GM19372 (cell line): ENCODE results near the gene HAS3.
"Not testable (repeated sequence)": the region's sequence is repeated elsewhere in the genome, so short reads cannot be mapped to it uniquely, and the experiment has no call there.

Experiments used
- ATAC-seq: cut with Tn5 transposase; IDR thresholded peaks from one replicate; pipeline ENCODE4 v1.9.1; 2021; ENCODE audit warnings: mild to moderate bottlenecking, low read depth, moderate library complexity; ENCODE audit not compliant: unreplicated experiment

Gene HAS3

GRCh38 chr16:69138608-69139007 is 33.2 kb downstream of the HAS3 start:
- ATAC-seq, result no peak

GRCh38 chr16:69139464-69139863 is 34.0 kb downstream of the HAS3 start:
- ATAC-seq, result not testable (repeated sequence)

DNA sequence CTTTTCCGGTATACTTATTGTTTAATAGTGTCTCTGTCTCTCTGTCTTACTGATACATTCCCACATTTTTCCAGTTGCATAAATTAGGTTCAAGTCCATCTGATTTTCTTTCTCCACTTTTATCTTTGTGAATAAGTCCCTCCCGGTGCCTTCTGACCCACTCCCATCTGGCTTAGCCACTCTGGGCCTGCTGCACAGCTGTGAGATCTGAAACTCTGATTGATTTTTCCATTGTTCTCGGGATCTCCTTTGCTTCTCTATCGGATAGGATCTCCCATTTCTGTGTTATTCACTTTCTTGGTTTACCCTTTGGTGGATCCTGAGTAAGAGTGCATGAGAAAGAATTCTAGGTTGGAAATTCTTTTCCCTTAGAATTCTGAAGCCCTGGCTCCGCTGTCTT is 35.6 kb downstream of the HAS3 start:
- no peak for ATAC-seq

DNA sequence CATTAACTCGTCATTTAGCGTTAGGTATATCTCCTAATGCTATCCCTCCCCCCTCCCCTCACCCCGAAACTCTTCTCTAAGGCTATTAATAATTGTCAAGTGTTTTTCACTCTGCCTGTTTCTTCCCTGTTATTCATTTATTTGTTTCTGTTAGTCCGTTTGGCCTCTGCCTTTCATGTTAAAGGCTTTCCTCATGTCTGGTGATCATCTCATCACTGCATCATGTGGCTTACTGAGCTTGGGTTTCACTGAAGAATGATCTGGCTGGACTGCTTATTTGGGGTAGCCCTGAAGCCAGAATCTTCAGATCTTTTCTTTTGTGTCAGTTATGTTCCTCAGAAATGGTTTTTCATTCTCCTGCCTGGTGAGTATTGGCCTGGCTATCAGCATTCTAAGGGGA is 36.5 kb downstream of the HAS3 start:
- no peak for ATAC-seq

- ATAC-seq, result no peak
Measured at GRCh38 chr16:69143116-69143515, 37.7 kb downstream of the HAS3 start.

- ATAC-seq, result no peak
Measured at GRCh38 chr16:69145658-69146057, 40.2 kb downstream of the HAS3 start.

- not testable (repeated sequence) for ATAC-seq
Measured at GRCh38 chr16:69149621-69150020, 44.2 kb downstream of the HAS3 start.

DNA sequence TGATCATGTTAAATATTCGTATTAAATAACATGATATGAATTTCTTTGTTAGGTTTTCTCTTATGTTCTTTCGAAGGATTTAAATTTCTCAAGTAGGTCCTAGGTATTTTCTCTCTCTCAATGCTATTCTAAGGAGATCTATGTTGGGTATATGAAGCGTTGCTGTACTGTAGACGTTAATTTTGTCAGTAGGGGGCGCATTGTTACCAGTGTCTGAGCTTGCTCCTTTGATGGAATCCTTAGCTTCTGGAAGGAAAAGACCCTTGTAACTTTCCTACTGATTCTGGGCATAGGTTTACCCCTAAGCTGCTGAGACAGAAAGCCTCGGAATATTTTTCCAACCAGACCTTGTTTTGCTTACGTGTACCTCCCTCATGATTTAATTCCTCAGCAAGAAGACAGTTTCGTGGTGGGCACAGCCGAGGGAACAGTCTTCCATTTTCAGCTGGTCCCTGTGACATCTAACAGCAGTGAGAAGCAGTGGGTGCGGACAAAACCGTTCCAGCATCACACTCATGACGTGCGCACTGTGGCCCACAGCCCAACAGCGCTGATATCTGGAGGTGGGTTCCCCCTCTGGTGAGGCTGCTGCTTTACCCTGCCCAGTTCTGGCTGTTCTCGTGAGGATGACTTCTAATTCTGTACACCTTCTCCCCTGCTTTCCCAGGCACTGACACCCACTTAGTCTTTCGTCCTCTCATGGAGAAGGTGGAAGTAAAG is 44.9 kb downstream of the HAS3 start:
- ATAC-seq, result no peak

DNA sequence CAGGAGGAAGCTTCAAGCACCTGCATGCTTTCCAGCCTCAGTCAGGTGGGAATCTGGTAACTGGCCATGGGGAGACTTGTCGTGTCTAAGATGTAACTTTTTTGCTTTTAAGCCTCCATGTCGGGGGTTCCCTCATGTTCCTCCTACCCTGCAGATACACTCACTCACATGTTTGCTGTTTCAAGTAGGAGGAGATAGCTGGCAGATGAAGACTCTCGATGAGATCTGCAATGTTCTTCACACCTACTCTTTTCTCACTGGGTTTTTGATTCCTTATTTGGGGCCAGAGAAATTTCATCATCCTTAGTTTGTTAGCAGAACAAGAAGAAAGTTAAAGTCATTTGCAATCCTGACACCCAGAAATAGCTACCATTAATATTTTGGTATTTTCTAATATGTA is 51.7 kb downstream of the HAS3 start:
- ATAC-seq, result no peak

DNA sequence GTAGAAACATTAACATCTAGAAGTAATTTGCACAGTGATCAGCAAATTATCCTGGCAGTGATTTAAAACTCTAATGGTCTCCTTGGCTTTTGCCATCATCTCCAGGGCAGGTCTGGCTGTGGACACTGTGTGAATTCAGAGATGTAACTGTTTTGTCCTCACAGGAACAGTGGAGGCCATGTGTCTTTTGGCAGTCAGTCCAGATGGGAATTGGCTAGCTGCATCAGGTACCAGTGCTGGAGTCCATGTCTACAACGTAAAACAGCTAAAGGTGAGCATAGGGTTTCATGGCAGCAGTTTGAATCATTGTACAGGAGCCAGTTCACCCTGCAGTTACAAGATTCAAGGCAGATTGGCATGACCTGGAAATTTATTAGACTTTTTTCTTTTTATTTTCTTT is 54.7 kb downstream of the HAS3 start:
- no peak for ATAC-seq

- no peak for ATAC-seq
Measured at GRCh38 chr16:69165584-69165983, 60.1 kb downstream of the HAS3 start.

- no peak for ATAC-seq
Measured at GRCh38 chr16:69166221-69166833, 60.9 kb downstream of the HAS3 start.

- ATAC-seq, result no peak
Measured at GRCh38 chr16:69166946-69167930, 61.8 kb downstream of the HAS3 start.
